HepG2 (cell line): Measurements from ENCODE around the gene MUC22. TPM values are rescaled to one million over a fixed set of nuclear protein-coding genes. Genes with fewer than 3 reads are reported as not detected.

ENCODE experiments used
- ARNT2 ChIP-seq: sonication (generic); formaldehyde crosslinking; IDR thresholded peaks from 2 replicates; pipeline ENCODE4 v1.8.0; 2022; ENCODE audit warnings: mild to moderate bottlenecking, low read depth, missing genetic modification reagents, moderate library complexity
- CC2D1A ChIP-seq: sonication (generic); formaldehyde crosslinking; IDR thresholded peaks from 2 replicates; pipeline ENCODE4 v1.8.1; 2023; ENCODE audit warnings: mild to moderate bottlenecking, missing genetic modification reagents
- CENPBD1 ChIP-seq: sonication (generic); formaldehyde crosslinking; IDR thresholded peaks from 2 replicates; pipeline ENCODE4 v1.8.0; 2022; ENCODE audit warnings: missing genetic modification reagents, low read depth, mild to moderate bottlenecking, borderline replicate concordance
- FOXJ3 ChIP-seq: sonication (generic); formaldehyde crosslinking; IDR thresholded peaks from 2 replicates; pipeline ENCODE4 v1.4.0; 2020; ENCODE audit warnings: missing genetic modification reagents, mild to moderate bottlenecking, borderline replicate concordance
- HCFC1 ChIP-seq: fragments of 150-350 bp; IDR thresholded peaks from 2 replicates; pipeline ENCODE4 v1.6.1; 2014; ENCODE audit warnings: low read depth, low read length
- HMG20A ChIP-seq: IDR thresholded peaks from 2 replicates; pipeline ENCODE4 v1.6.1; 2016; ENCODE audit warnings: borderline replicate concordance
- KLF9 ChIP-seq: IDR thresholded peaks from 2 replicates; pipeline ENCODE4 v1.6.1; 2016; ENCODE audit warnings: low read depth
- MAFK ChIP-seq, 2 experiments: IDR thresholded peaks in 1 of 2; conservative IDR thresholded peaks in 1 of 2; 2 replicates each; pipeline ENCODE4 v1.6.1; 2011; ENCODE audit warnings: improper control_type of control experiment in 2 of 2, low read length in 2 of 2
- MIXL1 ChIP-seq: IDR thresholded peaks from 2 replicates; pipeline ENCODE4 v1.6.1; 2016
- MTA1 ChIP-seq: sonication (generic); formaldehyde crosslinking; IDR thresholded peaks from 2 replicates; pipeline ENCODE4 v1.4.0; 2020; ENCODE audit warnings: missing genetic modification reagents, mild to moderate bottlenecking, borderline replicate concordance
- MYNN ChIP-seq: sonication (generic); formaldehyde crosslinking; IDR thresholded peaks from 2 replicates; pipeline ENCODE4 v1.4.0; 2020; ENCODE audit warnings: mild to moderate bottlenecking, low read depth, missing genetic modification reagents
- RFX3 ChIP-seq: IDR thresholded peaks from 2 replicates; pipeline ENCODE4 v1.6.1; 2016; ENCODE audit warnings: missing biosample characterization, missing genetic modification reagents
- RNF2 ChIP-seq: fragments of 450-650 bp; conservative IDR thresholded peaks from 2 replicates; pipeline ENCODE4 v1.6.1; 2016; ENCODE audit warnings: low read depth
- SOX5 ChIP-seq: IDR thresholded peaks from 2 replicates; pipeline ENCODE4 v1.6.1; 2016; ENCODE audit warnings: borderline replicate concordance
- STAG1 ChIP-seq: sonication (generic); formaldehyde crosslinking; IDR thresholded peaks from 2 replicates; pipeline ENCODE4 v1.4.0; 2020; ENCODE audit warnings: missing genetic modification reagents
- TFE3 ChIP-seq: IDR thresholded peaks from 2 replicates; pipeline ENCODE4 v1.6.1; 2016
- THAP11 ChIP-seq: IDR thresholded peaks from 2 replicates; pipeline ENCODE4 v1.6.1; 2016; ENCODE audit warnings: missing biosample characterization, missing genetic modification reagents
- ZMYM4 ChIP-seq: sonication (generic); formaldehyde crosslinking; IDR thresholded peaks from 2 replicates; pipeline ENCODE4 v1.8.1; 2023; ENCODE audit warnings: mild to moderate bottlenecking, missing genetic modification reagents
- ZNF180 ChIP-seq: sonication (generic); formaldehyde crosslinking; IDR thresholded peaks from 2 replicates; pipeline ENCODE4 v1.4.0; 2020; ENCODE audit warnings: low read depth, missing genetic modification reagents, borderline replicate concordance
- ZNF275 ChIP-seq: sonication (generic); formaldehyde crosslinking; IDR thresholded peaks from 2 replicates; pipeline ENCODE4 v1.8.0; 2022; ENCODE audit warnings: missing genetic modification reagents, mild to moderate bottlenecking, inconsistent platforms, borderline replicate concordance
- ZNF296 ChIP-seq: sonication (generic); formaldehyde crosslinking; conservative IDR thresholded peaks from 2 replicates; pipeline ENCODE4 v1.5.0; 2020; ENCODE audit warnings: mild to moderate bottlenecking, missing genetic modification reagents
- ZNF503 ChIP-seq: sonication (generic); formaldehyde crosslinking; IDR thresholded peaks from 2 replicates; pipeline ENCODE4 v1.4.0; 2020; ENCODE audit warnings: missing genetic modification reagents
- ZNF691 ChIP-seq: sonication (generic); formaldehyde crosslinking; IDR thresholded peaks from 2 replicates; pipeline ENCODE4 v1.4.0; 2020; ENCODE audit warnings: missing genetic modification reagents, low read depth, mild to moderate bottlenecking, borderline replicate concordance
- ZSCAN5A ChIP-seq: sonication (generic); formaldehyde crosslinking; IDR thresholded peaks from 2 replicates; pipeline ENCODE4 v1.8.0; 2022; ENCODE audit warnings: mild to moderate bottlenecking, missing genetic modification reagents, borderline replicate concordance
- polyA plus RNA-seq, 8 experiments: library from polyadenylated mRNA; depleted of rRNA in 3 of 8; stranded (reverse) in 7 of 8; unstranded in 1 of 8; fragments of >200 nt; fragmentation: Illumina TruSeq in 4 of 8; extraction: Trizol in 4 of 8; gene quantifications; 2 replicates each; pipeline versions ENCODE4 v1.2.1 to v1.2.3, GENCODE V29; 2011 to 2016; ENCODE audit warnings: low read depth in 4 of 8, missing spikeins in 1 of 8, mixed read lengths in 1 of 8; ENCODE audit not compliant: insufficient read depth in 1 of 8
- total RNA-seq, 5 experiments: library from RNA; depleted of rRNA; stranded (reverse); fragments of >200 nt; fragmentation: Illumina TruSeq; extraction: Trizol; gene quantifications; 2 replicates each; pipeline ENCODE4 v1.2.3, GENCODE V29; 2016; ENCODE audit warnings: low read depth in 1 of 5

Gene MUC22
- total and polyA plus RNA-seq, 2 of the 13 experiments (the other 11 are each of a cell fraction or from before 2014, with no cell fraction given), result not detected

- no peak for TF ChIP-seq ARNT2
- 0 out of 2 replicates have a peak, but pooled peaks have one; percentile 35 for TF ChIP-seq MIXL1 (CRISPR knock-in tag)
- peak; percentile 56; the same call in 1 of the 2 replicates for TF ChIP-seq RNF2
- TF ChIP-seq ZNF296 (CRISPR knock-in tag), result no peak
- no peak for TF ChIP-seq ZNF180 (CRISPR knock-in tag)
- no peak for TF ChIP-seq HCFC1
- peak; percentile 93; the same call in 1 of the 2 replicates for TF ChIP-seq MYNN
- no peak; the same call in 1 of the 2 replicates for TF ChIP-seq ZMYM4 (CRISPR knock-in tag)
- TF ChIP-seq FOXJ3 (CRISPR knock-in tag), result no peak
- no peak for TF ChIP-seq ZNF275 (CRISPR knock-in tag)
- TF ChIP-seq STAG1 (CRISPR knock-in tag), result peak; percentile 70
- TF ChIP-seq ZNF503 (CRISPR knock-in tag), result no peak
- no peak; the same call in 1 of the 2 replicates for TF ChIP-seq HMG20A
- no peak for TF ChIP-seq MAFK (conservative IDR thresholded peaks at IDR 0.05 in 1 of 2, IDR thresholded peaks at IDR 0.05 in 1 of 2; ENCODE audit: low read length in 2 of 2)
- TF ChIP-seq KLF9 (CRISPR knock-in tag), result no peak
- TF ChIP-seq RFX3, result peak; percentile 76
- TF ChIP-seq ZSCAN5A, result no peak
- TF ChIP-seq CC2D1A (CRISPR knock-in tag), result no peak
- no peak; the same call in 1 of the 2 replicates for TF ChIP-seq ZNF691
- no peak for TF ChIP-seq CENPBD1 (CRISPR knock-in tag)
- TF ChIP-seq TFE3 (CRISPR knock-in tag), result no peak
- peak; percentile 57 for TF ChIP-seq THAP11 (CRISPR knock-in tag)
- no peak for TF ChIP-seq MTA1 (CRISPR knock-in tag)
- TF ChIP-seq SOX5 (CRISPR knock-in tag), result no peak
Observed at GRCh38 chr6:31068669-31069340, 58.5 kb downstream of the MUC22 start (continued).
